ENCODE results near the gene CNIH4. TPM values are rescaled to one million over a fixed set of nuclear protein-coding genes. Genes with fewer than 3 reads are reported as not detected.

CNIH4 gene
- total RNA-seq, 4 donors from 2014 or later: 27.7 to 63.9 (median 41.0) TPM

- TF ChIP-seq, protein P1, sequence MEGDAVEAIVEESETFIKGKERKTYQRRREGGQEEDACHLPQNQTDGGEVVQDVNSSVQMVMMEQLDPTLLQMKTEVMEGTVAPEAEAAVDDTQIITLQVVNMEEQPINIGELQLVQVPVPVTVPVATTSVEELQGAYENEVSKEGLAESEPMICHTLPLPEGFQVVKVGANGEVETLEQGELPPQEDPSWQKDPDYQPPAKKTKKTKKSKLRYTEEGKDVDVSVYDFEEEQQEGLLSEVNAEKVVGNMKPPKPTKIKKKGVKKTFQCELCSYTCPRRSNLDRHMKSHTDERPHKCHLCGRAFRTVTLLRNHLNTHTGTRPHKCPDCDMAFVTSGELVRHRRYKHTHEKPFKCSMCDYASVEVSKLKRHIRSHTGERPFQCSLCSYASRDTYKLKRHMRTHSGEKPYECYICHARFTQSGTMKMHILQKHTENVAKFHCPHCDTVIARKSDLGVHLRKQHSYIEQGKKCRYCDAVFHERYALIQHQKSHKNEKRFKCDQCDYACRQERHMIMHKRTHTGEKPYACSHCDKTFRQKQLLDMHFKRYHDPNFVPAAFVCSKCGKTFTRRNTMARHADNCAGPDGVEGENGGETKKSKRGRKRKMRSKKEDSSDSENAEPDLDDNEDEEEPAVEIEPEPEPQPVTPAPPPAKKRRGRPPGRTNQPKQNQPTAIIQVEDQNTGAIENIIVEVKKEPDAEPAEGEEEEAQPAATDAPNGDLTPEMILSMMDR (IDR thresholded peaks at IDR 0.05; ENCODE audit: low read depth): no peak
Observed at GRCh38 chr1:224411766-224412165, 55.1 kb downstream of the CNIH4 start.

DNA sequence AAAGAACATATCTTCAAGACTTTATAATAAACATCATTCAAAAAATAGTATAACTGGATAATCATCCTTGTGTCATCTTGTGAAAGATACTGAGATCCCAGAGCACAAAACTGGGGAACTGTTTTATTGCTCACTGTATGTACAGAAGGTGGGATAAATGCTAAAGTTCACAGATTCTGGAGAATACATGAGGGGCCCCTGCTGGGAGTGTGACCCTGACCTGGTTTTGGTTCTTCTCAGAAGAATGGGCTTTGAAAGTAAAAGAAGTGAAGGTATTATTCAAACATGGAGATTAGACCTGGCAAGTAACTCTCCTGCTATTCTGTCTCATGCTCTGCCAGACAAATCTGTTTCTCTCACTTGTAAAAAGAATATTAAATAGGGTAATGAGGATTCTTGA, 63.4 kb downstream of the CNIH4 start:
- TF ChIP-seq, protein P1 (IDR thresholded peaks at IDR 0.05; ENCODE audit: low read depth): no peak

DNA sequence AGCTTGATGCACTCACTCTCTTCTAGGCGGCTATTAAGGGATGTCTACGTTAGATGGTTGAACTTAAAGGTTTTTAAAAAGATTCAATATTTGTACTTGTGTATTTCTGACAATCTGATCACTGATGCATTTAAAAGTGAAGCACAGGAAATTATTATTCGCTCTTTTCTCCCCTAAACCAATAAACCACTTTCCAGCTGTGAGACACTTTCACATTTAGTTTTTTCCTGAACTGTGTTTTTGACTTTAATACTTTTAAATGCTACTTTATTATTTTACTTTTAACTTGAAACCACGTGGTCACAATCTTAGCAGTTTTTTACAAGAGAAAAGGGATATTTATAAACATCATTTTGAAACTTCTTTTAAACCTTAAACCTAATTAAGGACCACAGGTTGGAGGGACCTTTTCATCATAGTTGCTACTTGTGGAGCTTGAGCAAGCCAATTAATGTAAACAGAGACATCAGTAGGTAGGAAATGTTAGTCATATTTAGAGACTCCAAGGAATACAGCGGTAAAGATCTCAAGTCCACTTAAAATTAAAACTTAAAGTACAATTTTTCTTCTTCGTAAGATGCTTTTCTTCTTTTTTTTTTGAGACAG, 68.7 kb downstream of the CNIH4 start:
- TF ChIP-seq, protein P1 (IDR thresholded peaks at IDR 0.05; ENCODE audit: low read depth): no peak

GRCh38 chr1:224427346-224427745, 70.7 kb downstream of the CNIH4 start:
- TF ChIP-seq, protein P1 (IDR thresholded peaks at IDR 0.05; ENCODE audit: low read depth): no peak

Small RNA genes within 50 kb of the gene (small RNA-seq; reads per million reads assigned to genes)
- not detected for gene MIR4742

Other genes starting within 250 kb of the CNIH4 start
- gene FBXO28, start 242.8 kb upstream of the CNIH4 start, total RNA-seq: 10 to 100 TPM; 26.6 to 46.8 (median 28.8) TPM
- 100 to 1,000 TPM in 1 of 4 donors, 10 to 100 TPM in 3; 61.9 to 111 (median 83.3) TPM for gene DEGS1, start 173.6 kb upstream of the CNIH4 start, total RNA-seq
- 10 to 100 TPM; 18.9 to 43.3 (median 28.2) TPM for gene NVL, start 26.7 kb upstream of the CNIH4 start, total RNA-seq
- 100 to 1,000 TPM; 128 to 189 (median 140) TPM for gene WDR26, start 77.9 kb downstream of the CNIH4 start, total RNA-seq